OCI-LY3 (cell line): Measurements from ENCODE around the gene PLCL1.

ENCODE experiments used
- CTCF ChIP-seq: fragments of 200-600, 300-600 bp; sonication (generic); IDR thresholded peaks from 2 replicates; pipeline ENCODE4 v1.5.1; 2014; ENCODE audit warnings: antibody characterized with exemption, low read length, low read depth
- EZH2phosphoT487 ChIP-seq: fragments of 200-600 bp; shearing (Covaris generic); IDR thresholded peaks from 2 replicates; pipeline ENCODE4 v1.6.1; 2018; ENCODE audit warnings: antibody characterized with exemption, mixed run types, low read depth

GRCh38 chr2:198137733-198138132 is 333.3 kb downstream of the PLCL1 start:
- no peak for TF ChIP-seq CTCF
- no peak for TF ChIP-seq EZH2phosphoT487
